GM18868 (cell line): Measurements from ENCODE around the gene DRD4.

Experiments
- ATAC-seq: cut with Tn5 transposase; IDR thresholded peaks from one replicate; pipeline ENCODE4 v1.9.1; 2021; ENCODE audit warnings: mild to moderate bottlenecking, moderate library complexity; ENCODE audit not compliant: unreplicated experiment

DRD4 gene

DNA sequence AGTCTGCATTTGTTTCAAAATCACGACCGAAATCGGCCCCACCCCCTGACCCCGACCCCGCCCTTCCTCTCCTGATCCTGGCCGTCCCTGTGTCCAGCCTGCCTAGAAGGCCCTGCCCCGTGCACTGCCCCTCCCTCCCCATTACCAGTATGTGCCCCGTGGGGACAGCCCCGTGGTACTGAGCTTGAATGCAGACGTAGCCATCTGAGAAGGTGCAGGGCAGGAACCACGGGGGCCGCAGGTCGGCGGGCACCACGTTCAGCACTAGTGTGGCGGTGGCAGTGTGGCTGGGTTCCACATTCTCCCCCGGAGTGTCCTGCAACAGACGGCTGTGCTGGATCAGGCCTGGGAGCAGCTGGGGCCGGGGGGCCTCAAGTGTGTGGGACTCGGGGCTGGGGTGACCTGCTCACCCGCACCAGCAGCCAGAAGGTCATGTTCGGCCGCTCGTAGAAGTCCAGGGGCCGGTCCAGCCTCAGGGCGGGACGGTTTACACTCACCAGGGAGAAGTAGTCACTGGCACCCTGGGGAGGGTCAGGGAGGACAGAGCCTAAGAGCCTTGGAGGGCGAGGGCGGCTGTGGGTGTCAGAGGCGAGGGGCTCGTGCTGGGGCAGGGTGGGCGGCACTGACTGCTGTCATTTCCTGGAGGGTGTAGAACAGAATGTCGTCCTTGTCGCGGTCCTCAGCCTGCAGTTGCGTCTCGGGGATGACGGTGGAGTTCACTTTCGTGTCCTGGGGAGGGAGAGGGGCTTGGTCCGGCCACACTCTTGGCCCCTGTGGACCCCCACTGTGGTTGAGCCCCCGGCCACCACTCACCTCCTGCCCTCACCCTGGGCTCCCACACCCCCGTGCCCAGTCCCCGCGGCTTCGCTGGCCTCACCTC is 15.9 kb upstream of the DRD4 start:
- ATAC-seq, result no peak

DNA sequence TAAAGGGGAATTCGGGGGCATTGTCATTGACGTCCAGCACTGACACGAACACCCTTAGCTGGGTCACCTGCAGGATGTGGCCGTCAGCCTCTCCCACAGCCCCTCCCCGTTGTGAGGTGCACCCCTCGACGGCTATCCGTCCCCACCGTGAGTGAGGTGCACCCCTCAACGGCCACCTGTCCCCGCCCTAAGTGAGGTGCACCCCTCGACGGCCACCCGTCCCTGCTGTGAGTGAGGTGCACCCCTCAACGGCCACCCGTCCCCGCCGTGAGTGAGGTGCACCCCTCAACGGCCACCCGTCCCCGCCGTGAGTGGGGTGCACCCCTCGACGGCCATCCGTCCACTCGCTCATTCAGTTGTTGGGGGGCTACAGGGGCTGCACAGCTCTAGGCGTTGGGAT is 15.2 kb upstream of the DRD4 start:
- no peak for ATAC-seq

DNA sequence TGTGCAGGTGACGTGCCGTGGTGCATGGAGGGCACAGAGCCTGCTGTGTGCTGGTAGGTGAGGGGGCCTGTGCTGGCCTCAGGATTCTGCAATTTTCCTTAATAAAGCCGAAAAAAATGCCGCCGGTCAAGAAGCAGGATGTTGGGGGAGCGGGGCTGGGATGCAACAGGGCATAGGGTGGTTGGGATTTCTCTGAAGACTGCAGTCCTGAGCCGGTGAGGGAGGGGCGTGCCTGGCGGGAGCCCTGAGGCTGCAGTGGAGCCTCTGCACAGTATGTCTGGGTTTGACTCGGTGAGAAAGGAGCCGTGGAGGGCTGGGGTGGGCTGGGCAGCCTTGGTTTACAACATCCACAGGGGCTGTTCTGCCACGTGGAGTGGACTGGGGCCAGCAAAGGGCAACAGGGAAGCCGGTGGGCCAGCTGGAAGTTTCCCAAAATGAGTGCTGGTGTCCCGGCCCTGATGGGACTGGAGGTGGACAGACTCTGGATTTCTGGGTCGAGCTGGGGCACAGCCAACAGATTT is 13.7 kb upstream of the DRD4 start:
- ATAC-seq, result no peak

DNA sequence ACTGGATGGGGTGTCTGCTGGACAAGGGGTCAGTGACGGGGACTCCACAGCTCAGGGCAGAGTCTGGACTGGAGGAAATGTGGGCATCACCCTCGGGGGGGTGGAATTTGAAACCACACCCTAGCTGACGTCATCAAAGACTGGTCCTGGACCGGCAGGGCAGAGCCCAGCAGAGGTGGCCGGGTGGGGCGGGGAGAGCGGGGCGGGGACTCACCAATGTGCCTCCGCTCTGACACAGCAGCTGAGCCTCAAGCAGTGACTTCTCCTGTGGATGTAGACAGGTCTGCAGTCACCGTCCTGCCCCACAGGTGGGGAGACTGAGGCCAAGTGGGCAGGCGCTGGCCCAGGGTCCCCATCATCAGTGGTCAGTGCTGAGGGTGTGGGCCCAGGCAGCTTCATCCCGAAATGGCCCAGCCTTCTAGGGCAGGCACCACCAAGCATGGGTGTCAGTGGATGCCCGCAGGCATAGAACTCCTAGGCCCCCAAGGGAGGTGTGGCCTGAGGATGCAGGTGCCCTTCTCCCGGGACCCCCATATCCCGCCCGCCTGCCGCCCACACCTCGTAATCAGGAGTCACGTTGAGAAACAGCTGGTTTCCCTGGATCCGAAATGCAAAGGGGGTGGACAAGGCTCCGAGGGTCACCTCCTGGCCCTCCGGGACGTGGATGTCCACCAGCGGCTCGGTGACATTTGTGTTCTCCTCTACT is 12.9 kb upstream of the DRD4 start:
- no peak for ATAC-seq

DNA sequence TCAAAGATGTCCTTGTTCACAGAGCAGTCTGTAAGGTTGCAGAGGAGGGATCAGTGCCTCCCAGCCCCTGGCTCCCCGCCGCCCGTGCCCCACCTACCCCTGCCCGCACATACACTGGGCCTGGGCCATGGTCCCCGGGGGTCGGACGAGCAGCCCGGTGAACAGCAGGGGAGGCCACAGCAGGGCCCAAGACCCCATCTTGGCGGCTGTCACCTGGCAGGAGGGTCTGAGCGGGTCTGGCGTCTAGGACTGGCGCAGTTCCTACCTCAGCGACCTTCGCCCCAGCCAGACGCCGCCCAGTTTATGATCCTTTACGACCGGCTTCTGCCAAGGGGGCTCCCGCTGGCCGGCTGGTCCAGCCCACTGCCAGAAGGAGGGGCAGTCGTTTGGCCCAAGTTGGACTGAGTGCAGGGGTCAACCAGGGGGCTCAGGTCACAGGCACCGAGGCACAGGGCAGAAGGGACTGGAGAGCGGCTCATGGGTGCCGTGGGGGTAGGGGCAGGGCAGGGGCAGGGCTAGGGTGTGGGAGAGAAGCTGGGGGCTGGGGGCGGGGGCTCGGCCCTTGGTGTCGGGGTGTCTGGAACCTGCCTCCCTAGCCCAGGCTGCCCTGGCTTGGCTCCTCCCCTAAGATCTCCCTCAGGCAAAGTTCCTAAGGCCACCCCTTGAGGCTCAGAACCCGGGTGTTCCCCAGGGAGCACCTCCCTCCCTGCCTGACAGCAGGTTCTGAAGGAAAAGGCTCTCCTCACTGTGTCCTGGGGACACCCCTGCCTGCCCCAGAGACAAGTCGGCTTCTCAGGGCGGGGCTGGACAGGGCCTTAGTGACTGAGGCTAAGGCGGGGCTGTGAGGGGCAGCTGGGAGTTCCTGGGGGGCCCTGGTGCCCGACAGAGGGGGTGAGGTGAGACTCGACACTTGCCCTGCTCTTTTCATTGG is 12.1 kb upstream of the DRD4 start, which contains the start of gene CDHR5:
Gene CDHR5, minus strand, starts transcription at position 251 of the 931 bp plus-strand sequence. Its CDS starts 53 bp downstream, at position 198.
- ATAC-seq, result no peak

DNA sequence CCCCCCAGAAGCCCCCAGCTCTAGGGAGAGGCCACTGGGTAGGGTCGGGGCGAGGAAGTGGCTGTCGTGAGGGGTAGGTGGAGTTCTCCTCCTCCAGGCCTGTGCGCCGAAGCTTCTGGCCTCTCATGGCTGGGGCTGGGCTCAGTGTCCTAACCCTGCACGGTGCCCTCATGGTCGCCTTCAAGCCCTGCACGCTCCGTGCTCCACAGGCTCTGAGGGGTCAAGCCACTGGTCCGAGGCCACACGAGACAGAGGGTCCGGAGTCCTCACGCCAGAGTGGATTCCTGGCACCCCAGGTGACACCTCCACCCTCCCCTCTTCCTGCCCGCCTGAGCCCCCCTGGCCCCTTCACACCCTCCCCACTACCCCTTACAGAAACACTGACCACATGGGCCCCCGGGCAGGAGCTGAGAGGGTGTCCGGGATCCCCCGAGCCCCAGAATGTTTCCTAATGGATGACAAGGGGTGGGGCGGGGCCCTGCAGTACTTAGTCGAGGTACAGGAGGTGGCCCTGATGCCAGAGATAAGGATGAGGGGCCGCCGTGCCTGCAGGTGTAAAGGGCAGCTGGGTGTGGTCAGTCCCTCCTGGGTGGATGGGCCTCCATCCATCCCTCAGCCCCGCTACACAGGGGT is 11.3 kb upstream of the DRD4 start:
- no peak for ATAC-seq

DNA sequence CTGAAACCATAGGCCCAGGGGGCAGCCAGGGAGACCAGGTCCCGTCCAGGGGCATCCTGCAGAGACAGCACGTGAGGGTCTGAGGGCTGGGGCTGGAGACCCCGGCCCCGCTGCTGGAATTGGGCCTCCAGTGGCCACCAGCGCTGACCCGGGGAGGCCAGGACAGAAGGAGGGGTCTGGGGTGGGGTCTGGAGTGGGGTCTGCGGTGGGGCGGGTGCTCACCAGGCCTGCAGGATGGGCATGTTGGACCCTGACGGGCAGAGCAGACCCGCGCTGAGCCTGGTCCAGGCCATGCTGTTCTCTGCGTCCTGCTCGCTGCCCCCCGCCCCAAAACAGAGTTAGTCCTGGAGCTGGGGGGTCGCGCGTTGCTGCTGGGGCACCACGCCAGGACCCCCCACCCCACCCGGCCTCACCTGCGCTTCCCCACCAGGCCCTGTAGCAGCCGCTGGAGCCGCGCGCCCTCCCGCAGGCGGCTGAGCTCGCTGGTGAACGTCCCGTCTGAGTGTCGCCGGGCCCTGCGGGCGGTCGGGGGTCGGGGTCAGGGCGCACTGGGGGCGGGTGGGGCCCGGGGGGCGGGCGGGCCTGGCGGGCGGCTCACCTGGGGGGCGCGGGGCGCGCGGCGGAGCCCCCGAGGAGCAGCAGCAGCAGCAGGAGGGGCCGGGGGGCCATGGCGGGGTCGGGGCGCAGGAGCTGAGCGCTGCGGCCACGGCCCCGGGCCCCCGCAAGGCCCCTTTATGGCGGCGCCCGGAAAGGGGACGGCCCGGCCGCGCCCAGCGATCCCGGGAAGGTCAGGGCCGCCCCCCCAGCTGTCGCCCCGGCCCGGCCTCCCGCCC is 10.4 kb upstream of the DRD4 start, which contains the start of gene SCT:
Gene SCT, minus strand, starts transcription at position 707 of the 833 bp plus-strand sequence. Its CDS starts 38 bp downstream, at position 669.
- ATAC-seq, result no peak

DNA sequence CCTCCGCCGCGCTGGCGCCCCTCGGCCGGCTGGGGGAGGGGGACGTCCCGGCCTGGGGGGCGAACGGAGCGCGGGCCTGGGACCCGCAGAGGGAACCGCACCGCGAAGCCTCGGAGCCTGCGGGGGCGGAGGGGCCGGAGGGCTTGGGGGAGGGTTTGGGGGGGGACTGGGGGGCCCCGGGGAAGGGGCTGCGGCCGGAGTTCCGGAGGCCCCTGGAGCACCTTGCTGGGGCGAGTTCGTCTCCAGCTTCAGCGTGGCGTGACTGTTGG is 9.8 kb upstream of the DRD4 start:
- no peak for ATAC-seq

DNA sequence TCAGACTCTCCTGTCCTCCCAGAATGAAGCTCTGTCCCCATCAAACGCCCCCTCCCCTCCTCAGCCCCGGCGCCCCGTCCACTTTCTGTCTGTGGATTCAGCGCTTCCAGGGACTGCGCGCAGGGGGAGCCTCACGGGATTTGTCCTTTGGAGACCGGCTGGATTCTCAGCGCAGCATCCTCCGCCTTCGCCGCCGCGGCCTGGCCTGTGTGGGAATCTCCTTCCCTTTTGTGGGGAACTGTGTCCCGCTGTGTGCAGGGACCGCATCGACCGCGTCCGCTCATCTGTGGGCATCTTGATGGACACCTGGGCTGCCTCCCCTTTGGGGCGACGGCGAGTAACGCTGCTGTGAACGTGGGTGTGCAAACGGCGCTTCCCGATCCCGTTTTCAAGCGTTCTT is 9.0 kb upstream of the DRD4 start:
- ATAC-seq, result no peak

DNA sequence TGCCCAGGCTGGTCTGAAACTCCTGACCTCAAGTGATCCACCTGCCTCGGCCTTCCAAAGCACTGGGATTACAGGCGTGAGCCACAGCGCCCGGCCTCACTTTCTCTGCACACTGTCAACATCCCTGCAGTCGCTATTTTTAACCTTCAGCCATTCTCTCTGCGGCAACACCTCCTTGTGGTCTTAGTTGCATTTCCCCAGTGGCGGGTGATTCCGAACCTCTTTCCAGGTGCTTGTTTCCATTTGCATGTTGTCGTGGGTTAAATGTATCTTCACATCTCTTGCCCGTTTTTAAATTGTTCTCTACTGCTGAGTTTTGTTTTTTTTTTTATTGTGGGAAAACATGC is 7.9 kb upstream of the DRD4 start:
- no peak for ATAC-seq

DNA sequence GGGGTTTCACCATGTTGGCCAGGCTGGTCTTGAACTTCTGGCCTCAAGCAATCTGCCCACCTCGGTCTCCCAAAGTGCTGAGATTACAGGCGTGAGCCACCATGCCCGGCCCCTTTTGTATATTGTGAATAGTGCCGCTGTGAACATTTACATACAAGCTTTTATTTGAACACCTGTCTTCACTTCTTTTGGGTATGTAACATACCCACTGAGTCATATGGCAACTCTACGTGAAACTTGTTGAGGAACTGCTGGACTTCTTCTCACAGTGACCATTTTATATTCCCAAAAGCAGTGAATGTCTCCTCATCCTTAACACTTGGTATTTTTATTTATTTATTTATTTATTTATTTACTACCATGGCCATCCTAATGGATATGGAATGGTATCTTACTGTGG is 6.2 kb upstream of the DRD4 start:
- no peak for ATAC-seq

DNA sequence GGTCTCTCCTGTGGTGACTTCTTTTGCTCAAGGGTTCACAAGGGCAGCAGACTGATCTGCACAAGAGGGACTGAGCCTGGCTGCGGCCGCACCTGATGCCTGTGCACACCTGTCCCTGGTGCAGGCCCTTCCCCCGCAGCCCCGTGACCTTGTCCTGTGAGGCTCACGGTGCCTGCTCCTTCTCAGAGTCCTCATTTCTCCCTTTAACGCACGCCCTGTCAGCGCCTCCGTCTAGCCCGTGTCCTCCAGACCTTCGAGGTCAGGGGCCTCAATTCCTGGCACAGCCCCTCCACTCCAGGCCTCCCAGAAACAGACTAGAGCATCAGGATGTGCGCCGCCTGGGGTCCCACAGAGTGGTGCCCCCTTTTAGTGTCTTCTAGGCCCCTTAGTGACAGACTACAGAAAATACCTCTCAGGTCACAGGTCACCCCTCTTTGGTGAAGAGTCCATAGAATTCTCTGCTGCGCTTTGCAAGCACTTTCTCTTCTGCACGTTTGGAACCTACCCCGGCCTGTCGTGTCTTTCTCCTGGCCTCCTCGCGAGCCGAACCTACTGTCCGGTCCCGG is 1.0 kb upstream of the DRD4 start:
- ATAC-seq, result no peak

DNA sequence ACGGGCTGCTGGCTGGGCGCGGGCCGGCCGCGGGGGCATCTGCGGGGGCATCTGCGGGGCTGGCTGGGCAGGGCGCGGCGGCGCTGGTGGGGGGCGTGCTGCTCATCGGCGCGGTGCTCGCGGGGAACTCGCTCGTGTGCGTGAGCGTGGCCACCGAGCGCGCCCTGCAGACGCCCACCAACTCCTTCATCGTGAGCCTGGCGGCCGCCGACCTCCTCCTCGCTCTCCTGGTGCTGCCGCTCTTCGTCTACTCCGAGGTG is 194 bp downstream of the DRD4 start:
- no peak for ATAC-seq

DNA sequence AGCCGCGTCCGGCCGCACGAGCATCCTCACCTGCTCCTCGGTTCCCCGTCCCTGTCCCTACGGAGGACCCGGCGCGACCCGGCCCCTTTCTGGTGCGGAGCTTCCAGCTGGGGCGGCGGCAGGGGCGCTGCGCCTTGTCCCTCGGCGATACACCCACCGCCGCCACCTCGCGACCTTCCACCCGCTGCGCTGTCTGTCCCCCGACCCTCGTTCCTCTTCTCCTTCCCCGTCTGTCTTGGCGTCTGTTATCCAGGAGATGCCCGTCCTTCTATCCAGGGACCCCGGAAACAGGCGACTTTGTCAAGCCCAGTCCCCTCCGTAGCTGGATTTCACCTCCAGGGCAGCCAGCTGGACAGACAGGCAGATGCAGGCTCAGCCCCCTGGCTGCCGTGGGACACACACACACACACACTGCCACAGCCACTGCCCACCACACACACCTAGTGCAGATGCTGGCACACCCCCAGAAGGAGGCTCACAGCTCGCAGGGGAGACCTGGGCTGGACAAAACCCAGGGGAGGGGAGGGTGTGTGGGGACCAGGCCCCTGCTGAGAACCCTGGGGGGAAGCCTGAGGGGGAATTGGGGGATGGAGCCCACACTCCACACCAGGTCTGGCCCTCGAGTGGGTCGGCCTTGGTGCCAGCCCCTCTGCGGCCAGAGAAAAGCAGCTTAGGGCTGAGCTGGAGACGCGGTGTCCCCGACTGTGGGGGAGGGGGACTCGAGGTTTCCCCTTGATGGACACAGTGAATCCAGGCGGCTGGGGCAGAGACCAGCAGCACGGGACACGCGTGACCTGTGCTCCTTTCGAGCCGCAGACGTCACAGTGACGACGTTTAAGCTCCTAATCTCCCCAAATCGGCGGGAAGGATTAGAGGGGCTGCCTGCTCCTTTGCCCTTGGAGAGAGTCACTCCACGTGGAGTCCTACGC is 788 bp downstream of the DRD4 start:
- ATAC-seq, result no peak

DNA sequence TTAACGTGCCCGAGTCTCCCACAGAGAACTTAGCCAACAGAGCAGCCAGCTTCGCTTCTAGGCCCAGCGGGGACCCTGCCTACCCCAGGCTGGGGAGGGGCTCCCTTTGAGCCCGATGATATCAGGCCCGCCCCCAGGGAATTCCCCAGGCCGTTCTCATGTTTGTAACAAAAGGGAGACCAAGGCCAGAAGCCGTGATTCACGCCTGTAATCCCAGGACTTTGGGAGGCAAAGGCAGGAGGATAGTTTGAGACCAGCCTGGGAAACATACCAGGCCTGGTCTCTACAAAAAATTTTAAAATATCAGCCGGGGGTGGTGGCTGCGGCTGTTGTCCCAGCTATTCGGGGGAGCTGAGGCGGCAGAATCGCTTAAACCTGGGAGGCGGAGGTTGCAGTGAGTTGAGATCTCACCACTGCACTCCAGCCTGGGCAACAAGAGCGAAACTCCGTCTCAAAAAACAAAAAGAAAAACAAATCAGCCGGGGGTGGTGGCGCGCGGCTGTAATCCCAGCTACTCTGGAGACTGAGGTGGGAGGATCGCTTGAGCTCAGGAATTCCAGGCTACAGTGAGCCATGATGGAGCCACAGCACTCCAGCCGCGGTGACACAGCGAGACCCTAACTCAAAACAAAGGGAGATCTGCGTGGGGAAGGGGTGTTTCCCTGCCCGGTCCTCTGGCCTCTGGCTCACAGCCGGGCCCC is 1.7 kb downstream of the DRD4 start:
- ATAC-seq, result no peak

DNA sequence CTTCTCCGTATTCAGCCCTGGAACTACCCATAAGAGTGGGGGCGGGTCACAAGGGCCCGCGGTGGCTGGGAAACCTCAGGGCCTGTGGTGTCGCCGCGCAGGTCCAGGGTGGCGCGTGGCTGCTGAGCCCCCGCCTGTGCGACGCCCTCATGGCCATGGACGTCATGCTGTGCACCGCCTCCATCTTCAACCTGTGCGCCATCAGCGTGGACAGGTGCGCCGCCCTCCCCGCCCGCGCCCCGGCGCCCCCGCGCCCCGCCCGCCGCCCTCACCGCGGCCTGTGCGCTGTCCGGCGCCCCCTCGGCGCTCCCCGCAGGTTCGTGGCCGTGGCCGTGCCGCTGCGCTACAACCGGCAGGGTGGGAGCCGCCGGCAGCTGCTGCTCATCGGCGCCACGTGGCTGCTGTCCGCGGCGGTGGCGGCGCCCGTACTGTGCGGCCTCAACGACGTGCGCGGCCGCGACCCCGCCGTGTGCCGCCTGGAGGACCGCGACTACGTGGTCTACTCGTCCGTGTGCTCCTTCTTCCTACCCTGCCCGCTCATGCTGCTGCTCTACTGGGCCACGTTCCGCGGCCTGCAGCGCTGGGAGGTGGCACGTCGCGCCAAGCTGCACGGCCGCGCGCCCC is 2.4 kb downstream of the DRD4 start:
- no peak for ATAC-seq

DNA sequence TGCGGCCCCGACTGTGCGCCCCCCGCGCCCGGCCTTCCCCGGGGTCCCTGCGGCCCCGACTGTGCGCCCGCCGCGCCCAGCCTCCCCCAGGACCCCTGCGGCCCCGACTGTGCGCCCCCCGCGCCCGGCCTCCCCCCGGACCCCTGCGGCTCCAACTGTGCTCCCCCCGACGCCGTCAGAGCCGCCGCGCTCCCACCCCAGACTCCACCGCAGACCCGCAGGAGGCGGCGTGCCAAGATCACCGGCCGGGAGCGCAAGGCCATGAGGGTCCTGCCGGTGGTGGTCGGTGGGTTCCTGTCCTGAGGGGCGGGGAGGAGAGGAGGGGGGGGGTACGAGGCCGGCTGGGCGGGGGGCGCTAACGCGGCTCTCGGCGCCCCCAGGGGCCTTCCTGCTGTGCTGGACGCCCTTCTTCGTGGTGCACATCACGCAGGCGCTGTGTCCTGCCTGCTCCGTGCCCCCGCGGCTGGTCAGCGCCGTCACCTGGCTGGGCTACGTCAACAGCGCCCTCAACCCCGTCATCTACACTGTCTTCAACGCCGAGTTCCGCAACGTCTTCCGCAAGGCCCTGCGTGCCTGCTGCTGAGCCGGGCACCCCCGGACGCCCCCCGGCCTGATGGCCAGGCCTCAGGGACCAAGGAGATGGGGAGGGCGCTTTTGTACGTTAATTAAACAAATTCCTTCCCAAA is 3.1 kb downstream of the DRD4 start:
- ATAC-seq, result no peak
